NB4 (cell line): ENCODE results near the gene RAD18.

Experiments
- DNase-seq: peaks from one replicate; pipeline ENCODE4 v3.0.0; 2010; ENCODE audit warnings: low read depth
- H3K4me3 ChIP-seq: one replicate; pipeline ENCODE4 v1.5.1; 2011; ENCODE audit warnings: mild to moderate bottlenecking, low read depth, low read length, moderate library complexity
- MAX ChIP-seq: IDR thresholded peaks from 2 replicates; pipeline ENCODE4 v1.6.1; 2011; ENCODE audit warnings: low read depth, low read length
- MYC ChIP-seq: IDR thresholded peaks from 2 replicates; pipeline ENCODE4 v1.6.1; 2011; ENCODE audit warnings: low read depth, low read length
- POLR2A ChIP-seq: IDR thresholded peaks from 2 replicates; pipeline ENCODE4 v1.6.1; 2011; ENCODE audit warnings: mild to moderate bottlenecking; ENCODE audit not compliant: insufficient read length; ENCODE audit errors: extremely low read depth
- TF ChIP-seq, protein P1 (sequence below): IDR thresholded peaks from one replicate; pipeline ENCODE4 v1.5.1; 2012; ENCODE audit warnings: low read depth, low read length

The RAD18 gene

DNA sequence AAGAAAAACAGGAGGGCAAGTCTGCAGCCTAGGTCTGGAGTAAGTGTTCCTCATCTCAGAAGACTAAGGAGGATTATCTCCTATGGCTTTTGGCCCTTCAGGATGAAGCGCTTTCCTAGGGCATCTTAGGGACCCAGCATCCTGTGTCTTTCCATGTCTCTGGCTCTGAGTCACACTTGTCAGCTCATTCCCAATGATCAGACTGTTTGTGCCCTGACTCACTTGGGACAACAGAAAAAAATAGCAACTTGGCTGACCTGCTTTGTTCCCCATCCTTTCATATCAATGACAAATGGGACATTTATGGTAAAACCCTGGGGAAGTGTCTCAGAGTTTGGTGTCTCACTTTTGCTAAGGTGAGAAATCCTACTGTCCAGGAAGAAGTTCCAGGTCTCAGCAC, 117.6 kb downstream of the RAD18 start:
- TF ChIP-seq MYC: no peak
- TF ChIP-seq, protein P1, sequence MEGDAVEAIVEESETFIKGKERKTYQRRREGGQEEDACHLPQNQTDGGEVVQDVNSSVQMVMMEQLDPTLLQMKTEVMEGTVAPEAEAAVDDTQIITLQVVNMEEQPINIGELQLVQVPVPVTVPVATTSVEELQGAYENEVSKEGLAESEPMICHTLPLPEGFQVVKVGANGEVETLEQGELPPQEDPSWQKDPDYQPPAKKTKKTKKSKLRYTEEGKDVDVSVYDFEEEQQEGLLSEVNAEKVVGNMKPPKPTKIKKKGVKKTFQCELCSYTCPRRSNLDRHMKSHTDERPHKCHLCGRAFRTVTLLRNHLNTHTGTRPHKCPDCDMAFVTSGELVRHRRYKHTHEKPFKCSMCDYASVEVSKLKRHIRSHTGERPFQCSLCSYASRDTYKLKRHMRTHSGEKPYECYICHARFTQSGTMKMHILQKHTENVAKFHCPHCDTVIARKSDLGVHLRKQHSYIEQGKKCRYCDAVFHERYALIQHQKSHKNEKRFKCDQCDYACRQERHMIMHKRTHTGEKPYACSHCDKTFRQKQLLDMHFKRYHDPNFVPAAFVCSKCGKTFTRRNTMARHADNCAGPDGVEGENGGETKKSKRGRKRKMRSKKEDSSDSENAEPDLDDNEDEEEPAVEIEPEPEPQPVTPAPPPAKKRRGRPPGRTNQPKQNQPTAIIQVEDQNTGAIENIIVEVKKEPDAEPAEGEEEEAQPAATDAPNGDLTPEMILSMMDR: no peak
- no peak for TF ChIP-seq MAX
- no peak for TF ChIP-seq POLR2A

DNA sequence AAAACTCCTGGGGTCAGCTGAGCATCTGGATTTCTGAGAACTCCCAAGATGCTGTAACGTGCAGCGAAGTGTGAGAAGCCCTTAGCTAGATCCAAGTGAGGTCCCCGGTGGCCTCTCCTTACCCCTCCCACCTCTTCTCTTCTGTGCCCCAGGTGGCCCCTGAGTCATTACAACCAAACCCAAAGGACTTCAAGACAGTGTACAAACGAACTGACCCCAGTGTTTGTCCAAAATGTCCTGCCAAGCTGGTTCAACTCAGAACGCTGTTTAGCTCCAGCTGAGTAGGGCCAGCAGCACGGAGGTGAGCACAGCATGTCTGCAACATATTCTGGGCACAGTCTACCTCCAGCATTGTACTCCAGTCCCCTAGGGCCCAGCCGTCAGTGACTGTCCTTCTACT, 119.9 kb downstream of the RAD18 start:
- no peak for DNase-seq
- no peak overlapping the region for H3K4me3 ChIP-seq
- no peak for TF ChIP-seq MYC

More for the DNA sequence above, 117.6 kb downstream of the RAD18 start:
- no peak for DNase-seq
- H3K4me3 ChIP-seq: no peak overlapping the region

- TF ChIP-seq MYC (no peak), POLR2A (no peak), MAX (no peak)
- TF ChIP-seq, protein P1: no peak
- no peak for DNase-seq
- H3K4me3 ChIP-seq: no peak overlapping the region
These were observed 121.0 kb downstream of the RAD18 start for GRCh38 chr3:8842293-8842692.

- no peak overlapping the region for H3K4me3 ChIP-seq
- DNase-seq: no peak
- no peak for TF ChIP-seq POLR2A
- TF ChIP-seq, protein P1: no peak
- TF ChIP-seq MYC: no peak
- TF ChIP-seq MAX: no peak
These were observed 121.8 kb downstream of the RAD18 start for GRCh38 chr3:8841472-8841871.

GRCh38 chr3:8840556-8840955, 122.7 kb downstream of the RAD18 start:
- no peak for TF ChIP-seq POLR2A
- no peak overlapping the region for H3K4me3 ChIP-seq
- DNase-seq: no peak

DNA sequence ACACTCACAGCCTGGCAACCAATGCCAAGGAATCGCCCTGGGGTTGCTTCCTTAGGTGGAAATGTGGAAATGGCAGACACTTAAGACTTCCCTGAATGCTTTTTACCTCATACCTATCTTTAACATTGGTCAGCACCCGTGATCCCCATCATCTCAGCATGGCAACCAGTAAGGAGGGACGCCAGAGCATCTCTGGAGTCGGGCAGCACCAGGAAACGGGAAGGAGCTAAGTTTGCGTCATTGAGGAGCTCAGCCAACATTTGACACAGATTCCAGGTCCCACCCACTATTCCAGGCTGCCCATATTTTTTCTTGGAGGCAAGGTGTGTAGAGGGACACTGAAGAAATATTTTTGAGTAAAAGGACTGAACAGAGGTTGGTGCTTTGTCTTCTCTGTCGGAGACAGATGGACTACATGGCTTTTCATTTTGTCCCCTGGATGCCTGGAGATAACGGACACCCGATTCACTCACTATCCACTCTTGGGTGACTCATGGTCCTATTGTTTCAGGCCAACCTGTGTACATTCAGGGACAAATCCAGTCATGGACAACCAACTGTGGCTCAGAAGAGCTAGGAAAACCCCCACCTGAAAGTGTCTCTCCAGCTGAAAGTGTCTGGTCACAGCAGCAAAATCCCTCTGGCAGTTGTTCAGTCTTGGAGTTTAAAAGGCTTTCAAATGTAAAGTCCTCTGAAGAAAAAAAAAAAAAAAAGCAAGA, 123.5 kb downstream of the RAD18 start:
- no peak overlapping the region for H3K4me3 ChIP-seq
- no peak for TF ChIP-seq MYC
- no peak for TF ChIP-seq MAX
- TF ChIP-seq, protein P1: no peak
- no peak for TF ChIP-seq POLR2A
- no peak for DNase-seq

GRCh38 chr3:8838765-8839423, 124.4 kb downstream of the RAD18 start:
- no peak for TF ChIP-seq POLR2A
- no peak for TF ChIP-seq MAX
- TF ChIP-seq, protein P1: no peak
- no peak for TF ChIP-seq MYC
- no peak for DNase-seq

More at GRCh38 chr3:8838765-8839423, 124.4 kb downstream of the RAD18 start:
- H3K4me3 ChIP-seq: no peak overlapping the region
